Left kidney (tissue), 8 donors: Measurements from ENCODE around the gene USP17L12. TPM values are rescaled to one million over a fixed set of nuclear protein-coding genes. Genes with fewer than 3 reads are reported as not detected.
"Not testable (repeated sequence)": the region's sequence is repeated elsewhere in the genome, so short reads cannot be mapped to it uniquely, and the experiment has no call there.

Experiments
- DNase-seq: peaks from one replicate; pipeline ENCODE4 v3.0.0-alpha.2; 2013
- long read RNA-seq, 8 donors: transcript quantifications; one replicate each; lab custom pipeline, GENCODE V29; 2026
- polyA plus RNA-seq: library from polyadenylated mRNA; unstranded; fragments of 120-200 nt; gene quantifications from one replicate; pipeline ENCODE4 v1.2.1, GENCODE V29; 2013; ENCODE audit not compliant: insufficient read length

USP17L12 gene
- not detected for polyA plus RNA-seq
- long read RNA-seq, donor 1, result 0 reads
- long read RNA-seq, donor 2, result 0 reads
- long read RNA-seq, donor 3, result 0 reads
- long read RNA-seq, donor 4, result 0 reads
- long read RNA-seq, donor 5, result 0 reads
- long read RNA-seq, donor 6, result 0 reads
- long read RNA-seq, donor 7, result 0 reads
- long read RNA-seq, donor 8, result 0 reads

- DNase-seq, result not testable (repeated sequence)
Measured at GRCh38 chr4:9219852-9220251, at the start of gene USP17L12. TSS of gene USP17L12 (plus strand) at chr4:9220152. CDS start at chr4:9220152, 0 bp downstream.

GRCh38 chr4:9210357-9210756 lies 9.6 kb upstream of the USP17L12 start, which contains the start of gene USP17L10:
TSS of gene USP17L10 (plus strand) at chr4:9210657. CDS start at chr4:9210657, 0 bp downstream.
- DNase-seq, result not testable (repeated sequence)

- DNase-seq, result not testable (repeated sequence)
Measured at GRCh38 chr4:9214701-9215100, 5.3 kb upstream of the USP17L12 start.

GRCh38 chr4:9215105-9215504 lies 4.8 kb upstream of the USP17L12 start, which contains the start of gene USP17L11:
TSS of gene USP17L11 (plus strand) at chr4:9215405. CDS start at chr4:9215405, 0 bp downstream.
- DNase-seq, result not testable (repeated sequence)

GRCh38 chr4:9224596-9224995 lies 4.6 kb downstream of the USP17L12 start, which contains the start of gene USP17L13:
TSS of gene USP17L13 (plus strand) at chr4:9224896. CDS start at chr4:9224896, 0 bp downstream.
- not testable (repeated sequence) for DNase-seq

- not testable (repeated sequence) for DNase-seq
Measured at GRCh38 chr4:9230249-9230648, 10.3 kb downstream of the USP17L12 start.

- not testable (repeated sequence) for DNase-seq
Measured at GRCh38 chr4:9234085-9234484, 14.1 kb downstream of the USP17L12 start, which contains the start of gene USP17L15. TSS of gene USP17L15 (plus strand) at chr4:9234385. CDS start at chr4:9234385, 0 bp downstream.

- not testable (repeated sequence) for DNase-seq
Measured at GRCh38 chr4:9238461-9238860, 18.5 kb downstream of the USP17L12 start.

GRCh38 chr4:9243579-9243978 lies 23.6 kb downstream of the USP17L12 start, which contains the start of gene USP17L17:
TSS of gene USP17L17 (plus strand) at chr4:9243879. CDS start at chr4:9243879, 0 bp downstream.
- DNase-seq, result not testable (repeated sequence)

- not testable (repeated sequence) for DNase-seq
Measured at GRCh38 chr4:9247953-9248680, 28.2 kb downstream of the USP17L12 start, which contains the start of gene USP17L18. TSS of gene USP17L18 (plus strand) at chr4:9248630. CDS start at chr4:9248630, 0 bp downstream.

- DNase-seq, result not testable (repeated sequence)
Measured at GRCh38 chr4:9253078-9253477, 33.1 kb downstream of the USP17L12 start, which contains the start of gene USP17L19. TSS of gene USP17L19 (plus strand) at chr4:9253378. CDS start at chr4:9253378, 0 bp downstream.

- DNase-seq, result not testable (repeated sequence)
Measured at GRCh38 chr4:9257824-9258223, 37.9 kb downstream of the USP17L12 start, which contains the start of gene USP17L20. TSS of gene USP17L20 (plus strand) at chr4:9258124. CDS start at chr4:9258124, 0 bp downstream.

- DNase-seq, result not testable (repeated sequence)
Measured at GRCh38 chr4:9262572-9262971, 42.6 kb downstream of the USP17L12 start, which contains the start of gene USP17L21. TSS of gene USP17L21 (plus strand) at chr4:9262872. CDS start at chr4:9262872, 0 bp downstream.

- not testable (repeated sequence) for DNase-seq
Measured at GRCh38 chr4:9267319-9267718, 47.4 kb downstream of the USP17L12 start, which contains the start of gene USP17L22. TSS of gene USP17L22 (plus strand) at chr4:9267619. CDS start at chr4:9267619, 0 bp downstream.

Other genes with a start within 250 kb of the USP17L12 start
- gene FAM90A26, start 49.7 kb upstream of the USP17L12 start, polyA plus RNA-seq, result 0.22 TPM
- gene USP17L10, start 9.5 kb upstream of the USP17L12 start, polyA plus RNA-seq, result not detected
- not detected for gene USP17L11, start 4.7 kb upstream of the USP17L12 start, polyA plus RNA-seq
- not detected for gene USP17L13, start 4.7 kb downstream of the USP17L12 start, polyA plus RNA-seq
- gene USP17L15, start 14.2 kb downstream of the USP17L12 start, polyA plus RNA-seq, result not detected
- gene USP17L17, start 23.7 kb downstream of the USP17L12 start, polyA plus RNA-seq, result not detected
- not detected for gene USP17L18, start 28.5 kb downstream of the USP17L12 start, polyA plus RNA-seq
- gene USP17L19, start 33.2 kb downstream of the USP17L12 start, polyA plus RNA-seq, result not detected
- not detected for gene USP17L20, start 38.0 kb downstream of the USP17L12 start, polyA plus RNA-seq
- gene USP17L21, start 42.7 kb downstream of the USP17L12 start, polyA plus RNA-seq, result not detected
- not detected for gene USP17L22, start 47.5 kb downstream of the USP17L12 start, polyA plus RNA-seq
- gene USP17L24, start 105.0 kb downstream of the USP17L12 start, polyA plus RNA-seq, result not detected
- not detected for gene USP17L25, start 109.8 kb downstream of the USP17L12 start, polyA plus RNA-seq
- not detected for gene USP17L26, start 114.5 kb downstream of the USP17L12 start, polyA plus RNA-seq
- not detected for gene USP17L5, start 119.3 kb downstream of the USP17L12 start, polyA plus RNA-seq
- not detected for gene USP17L27, start 124.0 kb downstream of the USP17L12 start, polyA plus RNA-seq
- gene USP17L28, start 128.7 kb downstream of the USP17L12 start, polyA plus RNA-seq, result not detected
- not detected for gene USP17L29, start 133.5 kb downstream of the USP17L12 start, polyA plus RNA-seq
- gene USP17L30, start 143.0 kb downstream of the USP17L12 start, polyA plus RNA-seq, result not detected
- not detected for gene DEFB131A, start 224.3 kb downstream of the USP17L12 start, polyA plus RNA-seq